GM12801 (cell line): ENCODE data around the gene ZBTB8B.

Source experiments
- CTCF ChIP-seq: IDR thresholded peaks from one replicate; pipeline ENCODE4 v1.5.1; 2011; ENCODE audit warnings: control low read depth; ENCODE audit not compliant: insufficient read length; ENCODE audit errors: extremely low read depth

Gene ZBTB8B

GRCh38 chr1:32468791-32469190 is 3.9 kb downstream of the ZBTB8B start:
- TF ChIP-seq CTCF = no peak

- TF ChIP-seq CTCF = no peak
Observed at GRCh38 chr1:32470431-32470830, 5.6 kb downstream of the ZBTB8B start.

- TF ChIP-seq CTCF = no peak
Observed at GRCh38 chr1:32470991-32471694, 6.3 kb downstream of the ZBTB8B start.

GRCh38 chr1:32471695-32472362 is 7.0 kb downstream of the ZBTB8B start:
- no peak for TF ChIP-seq CTCF

GRCh38 chr1:32474954-32475353 is 10.1 kb downstream of the ZBTB8B start:
- no peak for TF ChIP-seq CTCF

GRCh38 chr1:32480003-32480402 is 15.1 kb downstream of the ZBTB8B start:
- TF ChIP-seq CTCF = no peak

- TF ChIP-seq CTCF = no peak
Observed at GRCh38 chr1:32480761-32481160, 15.9 kb downstream of the ZBTB8B start.
